Ovary (tissue), 9 donors: ENCODE results near the gene SOHLH1. TPM values are rescaled to one million over a fixed set of nuclear protein-coding genes. Genes with fewer than 3 reads are reported as not detected.

Experiments used
- DNase-seq, 5 donors: peaks; one replicate each; pipeline ENCODE4 v3.0.0-alpha.2; 2019 to 2020
- H3K27ac ChIP-seq, 2 donors: fragments of 200-600 bp; one replicate each; pipeline versions ENCODE4 v1.5.1 to v1.8.0; 2019 to 2022
- H3K27me3 ChIP-seq: fragments of 200-600 bp; one replicate; pipeline ENCODE4 v1.8.0; 2022
- H3K36me3 ChIP-seq: fragments of 200-600 bp; sonication (generic); one replicate; pipeline ENCODE4 v1.5.1; 2019
- H3K4me1 ChIP-seq: one replicate; pipeline ENCODE4 v1.8.1; 2013; ENCODE audit warnings: mild to moderate bottlenecking, moderate library complexity; ENCODE audit not compliant: insufficient read depth
- H3K4me3 ChIP-seq: fragments of 200-600 bp; sonication (generic); one replicate; pipeline ENCODE4 v1.5.1; 2017
- H3K9me3 ChIP-seq, 2 donors: fragments of 200-600 bp in 1 of 2; sonication (generic) in 1 of 2; one replicate each; pipeline versions ENCODE4 v1.5.1 to v1.8.1; 2013 to 2019; ENCODE audit warnings: mild to moderate bottlenecking in 1 of 2, moderate library complexity in 1 of 2
- EP300 ChIP-seq: sonication (generic); formaldehyde crosslinking; IDR thresholded peaks from one replicate; pipeline ENCODE4 v1.6.1; 2017; ENCODE audit warnings: antibody characterized with exemption
- POLR2A ChIP-seq: fragments of 450-650 bp; IDR thresholded peaks from one replicate; pipeline ENCODE4 v1.6.1; 2017; ENCODE audit warnings: antibody characterized with exemption, mild to moderate bottlenecking, moderate library complexity
- WGBS, 3 donors: extraction: QIAGEN DNeasy Blood & Tissue Kit in 1 of 3; methylation state at CpG; one replicate each; pipeline versions ENCODE4 v1.1.5 to v1.1.7; 2013 to 2017; 5-methylcytosine and 5-hydroxymethylcytosine counted together
- intact Hi-C, 4 donors: fragments of 100-400 bp; cut with DNase I; formaldehyde crosslinking; loops; one replicate each; pipeline versions ENCODE4 v1.11.0 to v1.15.1; 2022 to 2023
- polyA plus RNA-seq, 2 donors: library from polyadenylated mRNA; stranded (reverse); fragments of 200-250 nt in 1 of 2; fragments of 350-450 nt in 1 of 2; fragmentation: Illumina TruSeq in 1 of 2; extraction: RNeasy Lipid Tissue Mini Kit (QIAGEN cat#74804) in 1 of 2; gene quantifications; one replicate each; pipeline ENCODE4 v1.2.3, GENCODE V29; 2013 to 2014
- total RNA-seq, 7 donors: library from RNA; depleted of rRNA in 2 of 7; stranded (reverse); fragments of >200 nt in 2 of 7; fragmentation: NEBNext Ultra II Directional in 3 of 7; extraction: Animal tissue kit (Norgen Biotek cat#: 25700) in 3 of 7; gene quantifications; one replicate each; pipeline versions ENCODE4 v1.1.0 to v1.2.4, GENCODE V29; 2016 to 2023
- TF ChIP-seq, protein P1 (sequence below), 3 donors: fragments of 450-650 bp in 2 of 3; fragments of 200-600 bp in 1 of 3; IDR thresholded peaks; one replicate each; pipeline versions ENCODE4 v1.5.1 to v1.8.0; 2016 to 2022; ENCODE audit warnings: antibody characterized with exemption in 3 of 3, mild to moderate bottlenecking in 1 of 3
- donor health status: DM: no; HTN: no; CAD: no; lungs with moderate emphysema.
- donor health status: DM: no; HTN: no; CAD: no.
- donor health status: Bipolar disorder and iron deficiency.
- donor health status: DM: yes; HTN: yes; CAD: no.
- donor health status: DM: no; HTN: no; CAD: no.
- donor health status: DM: yes; HTN: yes; CAD: no.

SOHLH1 gene
- total and polyA plus RNA-seq, 9 donors: 0.17 to 0.36 TPM; not detected in 7

DNA sequence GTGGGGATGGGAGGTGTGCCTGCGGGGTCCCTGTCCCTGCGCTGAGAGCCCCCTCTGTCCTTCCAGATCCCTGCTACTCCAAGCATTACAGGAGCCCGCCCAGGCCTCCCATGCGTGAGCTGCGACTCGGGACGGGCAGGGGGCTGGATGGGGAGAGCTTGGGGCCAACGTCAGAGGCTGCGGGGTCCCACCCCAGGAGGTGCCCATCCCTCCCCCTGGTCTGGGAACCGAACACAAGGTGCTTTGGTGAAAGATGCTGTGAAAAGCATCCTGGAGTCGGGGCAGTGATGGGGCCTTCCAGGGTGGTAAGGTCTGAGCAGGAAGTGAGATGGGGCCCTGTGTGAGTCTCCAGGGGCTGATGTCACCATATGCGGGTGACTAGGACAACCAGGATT lies 33.5 kb downstream of the SOHLH1 start:
- intact Hi-C loops: no loop called here
- TF ChIP-seq EP300 (no peak), POLR2A (no peak)
- TF ChIP-seq, protein P1, sequence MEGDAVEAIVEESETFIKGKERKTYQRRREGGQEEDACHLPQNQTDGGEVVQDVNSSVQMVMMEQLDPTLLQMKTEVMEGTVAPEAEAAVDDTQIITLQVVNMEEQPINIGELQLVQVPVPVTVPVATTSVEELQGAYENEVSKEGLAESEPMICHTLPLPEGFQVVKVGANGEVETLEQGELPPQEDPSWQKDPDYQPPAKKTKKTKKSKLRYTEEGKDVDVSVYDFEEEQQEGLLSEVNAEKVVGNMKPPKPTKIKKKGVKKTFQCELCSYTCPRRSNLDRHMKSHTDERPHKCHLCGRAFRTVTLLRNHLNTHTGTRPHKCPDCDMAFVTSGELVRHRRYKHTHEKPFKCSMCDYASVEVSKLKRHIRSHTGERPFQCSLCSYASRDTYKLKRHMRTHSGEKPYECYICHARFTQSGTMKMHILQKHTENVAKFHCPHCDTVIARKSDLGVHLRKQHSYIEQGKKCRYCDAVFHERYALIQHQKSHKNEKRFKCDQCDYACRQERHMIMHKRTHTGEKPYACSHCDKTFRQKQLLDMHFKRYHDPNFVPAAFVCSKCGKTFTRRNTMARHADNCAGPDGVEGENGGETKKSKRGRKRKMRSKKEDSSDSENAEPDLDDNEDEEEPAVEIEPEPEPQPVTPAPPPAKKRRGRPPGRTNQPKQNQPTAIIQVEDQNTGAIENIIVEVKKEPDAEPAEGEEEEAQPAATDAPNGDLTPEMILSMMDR (IDR thresholded peaks at IDR 0.05): no peak
- Histone ChIP-seq H3K9me3 (peaks cover 0 to 4% of the 10 kb centered on the region in 2 donors), H3K27me3 (no peaks in the 10 kb centered on the region), H3K4me1 (peaks cover 6% of the 10 kb centered on the region), H3K36me3 (no peaks in the 10 kb centered on the region), H3K27ac (no peak overlapping the region), H3K4me3 (no peak overlapping the region)
- DNase-seq: no peak
- WGBS, 3 donors: 89 to 94% (median 92%) methylated on average over 12 of the region's 12 CpGs

DNA sequence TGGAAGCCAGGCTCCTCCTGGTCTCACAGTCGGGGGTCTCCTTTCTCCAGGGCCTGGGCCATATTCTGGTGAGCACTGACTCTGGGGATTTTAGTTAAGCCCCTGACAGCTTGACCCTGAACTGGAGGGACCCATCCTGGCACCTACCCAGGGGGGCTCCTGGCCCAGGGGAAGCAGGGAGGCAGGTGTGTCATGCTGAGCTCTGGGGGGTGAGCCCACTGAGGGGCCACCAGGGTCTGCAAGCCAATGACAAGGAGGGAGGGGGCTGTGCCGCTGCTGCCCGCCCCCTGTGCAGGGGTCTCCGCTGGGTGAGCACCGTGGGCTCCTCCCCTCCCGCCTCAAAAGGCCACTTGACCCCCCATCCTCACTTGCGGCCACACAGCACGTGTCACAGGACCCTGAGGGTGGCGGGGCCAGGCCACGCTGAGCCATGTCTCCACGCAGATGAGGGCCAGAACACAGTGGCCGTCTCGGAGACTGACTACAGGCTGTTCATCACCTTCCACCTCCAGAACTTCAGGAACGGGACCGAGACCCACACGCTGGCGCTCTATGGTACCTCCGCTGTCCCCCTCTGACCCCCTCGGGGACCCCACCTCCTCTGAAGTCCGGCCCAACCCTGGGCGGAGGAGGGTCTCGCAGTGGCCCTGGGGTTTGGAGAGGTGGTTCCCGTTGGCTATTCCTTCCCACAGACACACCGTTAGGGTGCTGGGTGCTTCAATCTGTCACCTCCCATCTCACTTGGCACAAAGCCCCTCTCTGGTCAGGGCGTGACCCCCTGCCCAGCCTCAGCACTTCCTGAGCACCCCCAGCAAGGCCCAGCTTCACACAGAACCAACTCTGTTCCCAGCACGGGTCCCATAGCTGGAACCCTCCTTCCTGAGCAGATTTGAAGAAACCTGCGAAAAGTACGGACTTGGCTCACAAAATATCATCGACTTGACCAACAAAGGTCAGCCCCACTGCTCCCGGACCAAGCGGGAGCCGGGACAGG lies 34.2 kb downstream of the SOHLH1 start:
- DNase-seq: no peak
- H3K4me1 ChIP-seq: peaks cover 6% of the 10 kb centered on the region
- no peaks in the 10 kb centered on the region for H3K27me3 ChIP-seq
- no peak overlapping the region for H3K4me3 ChIP-seq
- no peak overlapping the region for H3K27ac ChIP-seq
- intact Hi-C loops: no loop called here
- 83 to 87% (median 85%) methylated on average over 31 to 32 of the region's 32 CpGs for WGBS, 3 donors
- TF ChIP-seq, protein P1 (IDR thresholded peaks at IDR 0.05): no peak
- TF ChIP-seq POLR2A (no peak), EP300 (no peak)
- no peaks in the 10 kb centered on the region for H3K36me3 ChIP-seq
- peaks cover 0 to 4% of the 10 kb centered on the region in 2 donors for H3K9me3 ChIP-seq

DNA sequence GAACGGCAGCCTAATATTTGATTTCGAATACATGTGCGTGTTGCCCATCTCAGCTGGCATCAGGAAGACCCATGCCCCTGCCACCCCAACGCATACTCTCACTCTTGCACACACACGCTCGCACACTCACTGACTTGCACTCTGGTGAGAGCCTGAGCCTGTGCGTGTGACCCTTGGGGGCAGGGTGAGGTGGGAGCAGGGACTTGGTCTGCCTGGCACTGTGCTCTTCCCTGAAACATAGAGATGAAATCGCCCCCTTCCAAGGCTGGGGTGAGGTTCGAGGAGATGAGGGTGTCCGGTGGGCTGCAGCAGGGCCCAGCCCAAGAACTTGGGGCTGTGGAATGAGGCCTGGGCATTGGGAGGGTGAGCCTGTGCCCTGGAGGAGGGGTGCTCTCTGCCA lies 35.0 kb downstream of the SOHLH1 start:
- peaks cover 6% of the 10 kb centered on the region for H3K4me1 ChIP-seq
- H3K4me3 ChIP-seq: no peak overlapping the region
- DNase-seq: no peak
- TF ChIP-seq, protein P1 (IDR thresholded peaks at IDR 0.05): no peak
- TF ChIP-seq POLR2A (no peak), EP300 (no peak)
- no peaks in the 10 kb centered on the region for H3K27me3 ChIP-seq
- H3K9me3 ChIP-seq: no peaks in the 10 kb centered on the region
- H3K27ac ChIP-seq: no peak overlapping the region
- no peaks in the 10 kb centered on the region for H3K36me3 ChIP-seq
- 88 to 94% (median 93%) methylated on average over 10 of the region's 10 CpGs for WGBS, 3 donors
- intact Hi-C loops: no loop called here

DNA sequence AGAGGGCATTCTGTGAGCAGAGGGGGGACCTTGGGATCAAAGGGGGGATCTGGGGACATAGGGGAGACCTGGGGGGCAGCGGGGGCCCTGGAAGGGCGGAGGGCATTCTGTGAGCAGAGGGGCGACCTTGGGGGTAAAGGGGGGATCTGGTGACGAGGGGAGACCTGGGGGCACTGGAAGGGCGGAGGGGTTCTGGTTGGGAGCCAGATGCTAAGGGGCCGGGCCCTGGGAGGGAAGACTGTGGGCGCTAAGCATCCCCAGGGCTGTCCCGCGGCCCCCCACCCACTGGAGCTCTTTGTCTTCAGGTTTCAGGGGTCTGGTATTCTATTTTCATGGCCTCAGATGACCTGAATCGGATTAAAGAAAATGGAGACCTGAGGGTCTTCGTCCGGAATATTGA lies 35.4 kb downstream of the SOHLH1 start:
- intact Hi-C loops: no loop called here

More for the DNA sequence above, 35.4 kb downstream of the SOHLH1 start:
- Histone ChIP-seq H3K9me3 (no peaks in the 10 kb centered on the region), H3K27ac (no peak overlapping the region), H3K27me3 (no peaks in the 10 kb centered on the region), H3K4me1 (peaks cover 6% of the 10 kb centered on the region), H3K4me3 (no peak overlapping the region), H3K36me3 (no peaks in the 10 kb centered on the region)
- 86 to 94% (median 89%) methylated on average over 12 of the region's 12 CpGs for WGBS, 3 donors
- DNase-seq: no peak
- TF ChIP-seq, protein P1 (IDR thresholded peaks at IDR 0.05): no peak
- TF ChIP-seq EP300 (no peak), POLR2A (no peak)
